Hematopoietic multipotent progenitor cell treated with erythropoietin and hydrocortisone succinate and interleukin-3 and kit ligand, for 8 days (in vitro differentiated cells): ENCODE results near the gene TTC27.
"Not testable (repeated sequence)": the region's sequence is repeated elsewhere in the genome, so short reads cannot be mapped to it uniquely, and the experiment has no call there.

Experiments
- DNase-seq: peaks from one replicate; pipeline ENCODE4 v3.0.0-alpha.2; 2015

TTC27 gene

GRCh38 chr2:32812316-32812715 lies 184.5 kb downstream of the TTC27 start:
- no peak for DNase-seq

GRCh38 chr2:32820088-32820487 lies 192.2 kb downstream of the TTC27 start:
- no peak for DNase-seq

- DNase-seq, result no peak
Measured at GRCh38 chr2:32820701-32821100, 192.9 kb downstream of the TTC27 start.

- no peak for DNase-seq
Measured at GRCh38 chr2:32824070-32824809, 196.4 kb downstream of the TTC27 start.

- DNase-seq, result peak; percentile 47
Measured at GRCh38 chr2:32825291-32825712, 197.5 kb downstream of the TTC27 start.

GRCh38 chr2:32830196-32830595 lies 202.3 kb downstream of the TTC27 start:
- DNase-seq, result no peak

- DNase-seq, result no peak
Measured at GRCh38 chr2:32832821-32833220, 205.0 kb downstream of the TTC27 start.

GRCh38 chr2:32833709-32834108 lies 205.9 kb downstream of the TTC27 start:
- no peak for DNase-seq

GRCh38 chr2:32835148-32835547 lies 207.3 kb downstream of the TTC27 start:
- DNase-seq, result no peak

GRCh38 chr2:32836933-32837332 lies 209.1 kb downstream of the TTC27 start:
- peak; percentile 4 for DNase-seq

- DNase-seq, result no peak
Measured at GRCh38 chr2:32838418-32838817, 210.6 kb downstream of the TTC27 start.

- no peak for DNase-seq
Measured at GRCh38 chr2:32838949-32839348, 211.1 kb downstream of the TTC27 start.

GRCh38 chr2:32841931-32842898 lies 214.4 kb downstream of the TTC27 start:
- DNase-seq, result no peak

- DNase-seq, result no peak
Measured at GRCh38 chr2:32843699-32844098, 215.8 kb downstream of the TTC27 start.

GRCh38 chr2:32844253-32844652 lies 216.4 kb downstream of the TTC27 start:
- no peak for DNase-seq

GRCh38 chr2:32846274-32846673 lies 218.4 kb downstream of the TTC27 start:
- not testable (repeated sequence) for DNase-seq

- no peak for DNase-seq
Measured at GRCh38 chr2:32847734-32848133, 219.9 kb downstream of the TTC27 start.

- DNase-seq, result no peak
Measured at GRCh38 chr2:32849456-32850194, 221.8 kb downstream of the TTC27 start.

GRCh38 chr2:32851777-32852439 lies 224.1 kb downstream of the TTC27 start:
- DNase-seq, result no peak

- DNase-seq, result no peak
Measured at GRCh38 chr2:32852856-32853255, 225.0 kb downstream of the TTC27 start.

- DNase-seq, result no peak
Measured at GRCh38 chr2:32856891-32857290, 229.0 kb downstream of the TTC27 start.

GRCh38 chr2:32858713-32859112 lies 230.9 kb downstream of the TTC27 start:
- DNase-seq, result no peak

- DNase-seq, result no peak
Measured at GRCh38 chr2:32860385-32860784, 232.5 kb downstream of the TTC27 start.
